Measurements from ENCODE around the gene GPR132.

GPR132 gene

GRCh38 chr14:105092171-105093037 is 27.2 kb upstream of the GPR132 start:
- FAIRE-seq (no peak), DNase-seq (ENCODE audit: insufficient read length, low spot score) (no peak)
- TF ChIP-seq POLR2AphosphoS5 (IDR thresholded peaks at IDR 0.05; ENCODE audit: low read depth, low read length) (no peak), SPI1 (IDR thresholded peaks at IDR 0.05; ENCODE audit: low read depth, low read length) (no peak), TAF1 (IDR thresholded peaks at IDR 0.05; ENCODE audit: low read depth, low read length) (no peak), PAX5 (IDR thresholded peaks at IDR 0.05; ENCODE audit: insufficient read depth, low read length, severe bottlenecking) (no peak), POLR2A (IDR thresholded peaks at IDR 0.05; ENCODE audit: low read depth, low read length) (no peak), POU2F2 (IDR thresholded peaks at IDR 0.05; ENCODE audit: low read depth, low read length) (no peak)

GRCh38 chr14:105091517-105092170 is 26.4 kb upstream of the GPR132 start:
- FAIRE-seq, result no peak
- DNase-seq (ENCODE audit: insufficient read length, low spot score), result no peak
- no peak for TF ChIP-seq POLR2AphosphoS5 (IDR thresholded peaks at IDR 0.05; ENCODE audit: low read depth, low read length)
- no peak for TF ChIP-seq PAX5 (IDR thresholded peaks at IDR 0.05; ENCODE audit: insufficient read depth, low read length, severe bottlenecking)

- DNase-seq (ENCODE audit: insufficient read length, low spot score) (no peak), FAIRE-seq (no peak)
- TF ChIP-seq SPI1 (IDR thresholded peaks at IDR 0.05; ENCODE audit: low read depth, low read length), result no peak
Measured at GRCh38 chr14:105091054-105091516, 25.9 kb upstream of the GPR132 start.

GRCh38 chr14:105090493-105091053 is 25.3 kb upstream of the GPR132 start:
- no peak for TF ChIP-seq PAX5 (IDR thresholded peaks at IDR 0.05; ENCODE audit: insufficient read depth, low read length, severe bottlenecking)
- peak; percentile 77 for DNase-seq (ENCODE audit: insufficient read length, low spot score)
- FAIRE-seq, result peak; percentile 96

- no peak for FAIRE-seq
- DNase-seq (ENCODE audit: insufficient read length, low spot score), result no peak
- no peak for TF ChIP-seq POU2F2 (IDR thresholded peaks at IDR 0.05; ENCODE audit: low read depth, low read length)
- no peak for TF ChIP-seq POLR2AphosphoS5 (IDR thresholded peaks at IDR 0.05; ENCODE audit: low read depth, low read length)
- TF ChIP-seq SPI1 (IDR thresholded peaks at IDR 0.05; ENCODE audit: low read depth, low read length), result no peak
- no peak for TF ChIP-seq POLR2A (IDR thresholded peaks at IDR 0.05; ENCODE audit: low read depth, low read length)
- TF ChIP-seq TAF1 (IDR thresholded peaks at IDR 0.05; ENCODE audit: low read depth, low read length), result no peak
- TF ChIP-seq PAX5 (IDR thresholded peaks at IDR 0.05; ENCODE audit: insufficient read depth, low read length, severe bottlenecking), result no peak
Measured at GRCh38 chr14:105089746-105090492, 24.7 kb upstream of the GPR132 start.

GRCh38 chr14:105088812-105089745 is 23.8 kb upstream of the GPR132 start:
- FAIRE-seq, result peak; percentile 56
- TF ChIP-seq POU2F2 (IDR thresholded peaks at IDR 0.05; ENCODE audit: low read depth, low read length) (no peak), TAF1 (IDR thresholded peaks at IDR 0.05; ENCODE audit: low read depth, low read length) (no peak), SPI1 (IDR thresholded peaks at IDR 0.05; ENCODE audit: low read depth, low read length) (no peak), POLR2A (IDR thresholded peaks at IDR 0.05; ENCODE audit: low read depth, low read length) (no peak), POLR2AphosphoS5 (IDR thresholded peaks at IDR 0.05; ENCODE audit: low read depth, low read length) (no peak), PAX5 (IDR thresholded peaks at IDR 0.05; ENCODE audit: insufficient read depth, low read length, severe bottlenecking) (no peak)
- no peak for DNase-seq (ENCODE audit: insufficient read length, low spot score)

- FAIRE-seq (no peak), DNase-seq (ENCODE audit: insufficient read length, low spot score) (no peak)
- TF ChIP-seq POU2F2 (IDR thresholded peaks at IDR 0.05; ENCODE audit: low read depth, low read length) (no peak), PAX5 (IDR thresholded peaks at IDR 0.05; ENCODE audit: insufficient read depth, low read length, severe bottlenecking) (no peak), POLR2AphosphoS5 (IDR thresholded peaks at IDR 0.05; ENCODE audit: low read depth, low read length) (no peak), TAF1 (IDR thresholded peaks at IDR 0.05; ENCODE audit: low read depth, low read length) (no peak), POLR2A (IDR thresholded peaks at IDR 0.05; ENCODE audit: low read depth, low read length) (no peak), SPI1 (IDR thresholded peaks at IDR 0.05; ENCODE audit: low read depth, low read length) (no peak)
Measured at GRCh38 chr14:105087963-105088811, 23.0 kb upstream of the GPR132 start.

GRCh38 chr14:105087308-105087962 is 22.2 kb upstream of the GPR132 start:
- 0 out of 2 replicates have a peak, but pooled peaks have one; percentile 3 for TF ChIP-seq POLR2AphosphoS5 (IDR thresholded peaks at IDR 0.05; ENCODE audit: low read depth, low read length)
- no peak for TF ChIP-seq POU2F2 (IDR thresholded peaks at IDR 0.05; ENCODE audit: low read depth, low read length)
- DNase-seq (ENCODE audit: insufficient read length, low spot score), result no peak

More at GRCh38 chr14:105087308-105087962, 22.2 kb upstream of the GPR132 start:
- FAIRE-seq, result no peak

Measured in GM12891 (cell line).